GM21529 (cell line): ENCODE results near the gene SPATA31D3.
"Not testable (repeated sequence)": the region's sequence is repeated elsewhere in the genome, so short reads cannot be mapped to it uniquely, and the experiment has no call there.

ENCODE experiments used
- ATAC-seq: cut with Tn5 transposase; IDR thresholded peaks from one replicate; pipeline ENCODE4 v1.9.1; 2021; ENCODE audit not compliant: unreplicated experiment

Gene SPATA31D3

DNA sequence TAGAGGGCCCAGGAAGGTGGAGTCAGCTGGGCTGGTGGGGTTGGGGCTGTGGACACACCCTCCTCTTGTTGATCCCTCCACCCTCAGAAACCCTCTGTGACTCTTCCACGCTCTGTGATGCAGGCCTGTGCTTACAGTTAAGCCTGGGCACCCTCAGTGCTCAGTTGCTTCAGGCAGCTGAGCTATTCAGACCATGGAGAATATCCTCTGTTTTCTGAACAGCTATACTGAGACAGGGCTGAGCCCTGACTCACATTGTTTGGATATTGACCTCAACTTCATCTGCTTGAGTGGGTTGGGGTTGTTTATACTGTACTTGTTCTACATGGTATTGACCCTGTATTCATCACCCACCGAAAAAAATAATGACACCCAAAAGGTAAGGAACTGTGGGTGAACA is at the start of gene SPATA31D3:
SPATA31D3 (plus strand) TSS at position 108 of the 400 bp plus-strand sequence; CDS start at position 194, 86 bp downstream.
- ATAC-seq: not testable (repeated sequence)

DNA sequence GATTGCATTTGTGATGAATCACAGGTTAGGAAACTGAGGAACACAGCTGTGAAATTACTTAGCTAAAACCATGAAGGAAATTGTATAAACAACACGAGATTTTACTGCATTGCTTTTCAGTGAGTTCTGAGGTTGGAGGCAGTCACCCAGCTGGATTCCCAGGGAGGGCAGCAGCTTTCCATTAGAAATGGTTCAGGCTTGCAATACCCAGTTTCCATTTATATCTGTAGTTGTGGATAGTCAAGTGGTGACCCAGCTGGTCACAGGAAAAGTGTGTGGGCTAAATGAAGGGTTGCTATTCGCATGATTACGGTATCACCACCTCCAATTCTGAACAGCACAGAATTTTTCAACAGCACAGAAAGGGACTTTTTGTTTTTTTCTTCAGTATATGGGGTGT is 49.4 kb upstream of the SPATA31D3 start:
- ATAC-seq: no peak

DNA sequence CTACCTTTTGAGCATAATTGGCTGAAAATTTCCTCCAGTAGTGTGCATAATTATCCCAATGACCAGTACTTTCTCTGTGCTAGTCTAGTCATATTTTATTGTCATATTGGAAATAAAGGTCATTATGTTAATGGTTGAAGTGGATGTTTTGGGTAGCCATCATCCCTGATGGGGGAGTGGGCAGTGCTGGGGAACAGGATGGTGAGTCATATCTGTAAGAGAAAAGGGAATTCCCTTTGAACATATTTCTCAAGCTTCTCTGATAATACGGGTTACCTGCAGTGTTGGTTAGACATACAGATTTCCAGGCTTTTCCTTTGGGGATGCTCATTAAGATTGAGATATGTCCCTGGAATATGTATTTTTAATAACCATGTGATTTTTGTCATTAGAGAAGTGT is 48.4 kb upstream of the SPATA31D3 start:
- ATAC-seq: no peak

DNA sequence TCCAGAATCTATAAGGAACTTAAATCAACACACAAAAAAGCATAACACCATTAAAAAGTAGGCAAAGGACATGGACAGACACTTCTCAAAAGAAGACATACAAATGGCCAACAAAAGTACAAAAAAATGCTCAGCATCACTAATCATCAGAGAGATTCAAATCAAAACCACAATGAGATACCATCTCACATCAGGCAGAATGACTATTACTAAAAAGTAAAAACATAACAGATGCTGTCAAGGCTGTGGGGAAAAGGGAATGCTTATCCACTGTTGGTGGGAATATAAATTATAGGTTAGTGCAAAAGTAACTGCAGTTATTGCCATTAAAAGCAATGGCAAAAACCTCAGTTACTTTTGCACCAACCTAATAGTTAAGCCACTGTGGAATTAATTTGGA is 47.2 kb upstream of the SPATA31D3 start:
- no peak for ATAC-seq

DNA sequence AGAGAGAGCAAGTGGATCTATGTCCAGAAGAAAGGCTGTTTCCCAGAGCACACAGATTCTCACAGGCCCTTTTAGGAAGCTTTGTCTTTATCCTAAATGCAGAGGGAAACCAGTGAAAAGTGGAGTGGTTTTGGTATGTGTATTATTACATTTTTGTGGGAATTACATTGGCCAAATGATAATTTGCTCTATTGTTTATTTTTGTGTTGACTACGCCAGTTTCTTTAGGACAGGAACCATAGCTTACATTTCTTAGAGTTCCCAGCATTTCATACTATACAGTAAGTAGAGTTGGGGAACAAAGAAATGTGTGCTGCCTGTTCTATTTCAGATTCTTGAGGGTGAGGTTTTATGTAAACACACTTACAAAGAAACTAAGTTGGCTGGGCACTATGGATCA is 44.4 kb upstream of the SPATA31D3 start:
- ATAC-seq: no peak

DNA sequence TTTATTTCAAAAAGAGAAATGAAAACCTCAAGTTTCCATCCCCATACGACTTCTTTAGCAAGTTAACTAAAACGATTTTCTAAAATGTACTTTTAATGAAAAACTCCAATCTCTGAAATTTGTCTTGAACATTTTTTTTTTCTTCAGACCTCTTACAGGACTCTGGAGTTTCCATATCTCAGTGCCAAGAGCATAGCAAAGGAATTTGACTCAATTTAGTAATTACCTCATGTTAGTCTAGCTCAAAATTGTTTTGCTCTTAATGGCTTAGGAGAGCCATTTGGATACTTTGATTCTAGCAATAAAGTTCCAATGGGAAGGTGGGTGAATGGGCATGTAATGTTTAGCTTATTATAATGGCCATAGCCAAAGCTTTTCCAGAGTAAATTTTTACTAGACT is 41.1 kb upstream of the SPATA31D3 start:
- no peak for ATAC-seq

DNA sequence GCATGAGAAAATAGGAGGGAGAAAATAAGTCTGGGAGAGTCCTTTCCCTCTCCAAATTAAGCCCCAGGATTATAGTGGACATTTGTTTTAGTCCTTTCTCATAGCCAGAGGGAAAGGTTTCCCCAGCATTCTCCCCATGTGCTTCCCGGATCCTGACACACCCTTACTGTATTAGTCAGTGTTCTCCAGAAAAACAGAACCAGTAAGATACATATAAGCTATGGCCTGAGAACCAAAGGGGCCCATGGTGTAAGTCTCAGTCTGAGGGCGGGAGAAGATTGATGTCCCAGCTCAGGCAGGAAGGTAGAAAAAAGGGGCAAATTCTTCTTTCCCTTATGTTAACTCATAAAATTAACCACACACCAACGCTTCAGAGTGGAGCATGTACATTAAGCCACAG is 40.7 kb upstream of the SPATA31D3 start:
- no peak for ATAC-seq

DNA sequence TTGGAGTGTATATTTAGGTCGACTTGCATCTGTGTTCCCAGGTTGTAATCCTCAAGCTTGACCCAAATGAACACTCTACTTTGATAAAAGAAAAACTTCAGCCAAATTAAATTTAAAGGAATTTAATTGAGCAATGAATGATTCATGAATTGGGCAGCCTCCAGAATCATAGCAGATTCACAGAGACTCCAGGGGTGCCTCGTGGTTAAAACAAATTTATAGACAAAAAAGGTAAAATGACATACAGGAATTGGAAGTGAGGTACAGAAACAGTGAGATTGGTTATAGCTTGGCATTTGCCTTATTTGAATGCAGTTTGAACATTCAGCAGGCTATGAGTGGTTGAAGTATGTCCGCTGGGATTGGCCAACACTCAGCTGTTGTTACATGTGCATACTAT is 36.6 kb upstream of the SPATA31D3 start:
- no peak for ATAC-seq

DNA sequence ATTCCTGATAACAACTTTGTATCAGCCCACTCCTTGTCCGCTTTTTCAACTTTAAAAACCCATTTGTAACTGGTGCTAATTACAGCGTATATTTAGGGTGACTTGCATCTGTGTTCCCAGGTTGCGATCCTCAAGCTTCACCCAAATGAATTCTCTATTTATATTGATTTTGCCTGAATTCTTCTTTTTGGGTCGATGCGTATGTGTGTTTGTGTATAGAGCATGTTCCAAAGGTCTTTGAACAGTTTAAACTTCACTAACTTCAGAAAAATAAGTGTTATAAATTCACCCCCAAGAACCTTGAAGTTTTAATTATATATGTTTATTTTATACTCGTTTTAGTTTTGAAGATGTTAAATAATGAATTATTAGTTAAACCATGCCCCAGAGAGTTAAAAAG is 31.2 kb upstream of the SPATA31D3 start:
- no peak for ATAC-seq

DNA sequence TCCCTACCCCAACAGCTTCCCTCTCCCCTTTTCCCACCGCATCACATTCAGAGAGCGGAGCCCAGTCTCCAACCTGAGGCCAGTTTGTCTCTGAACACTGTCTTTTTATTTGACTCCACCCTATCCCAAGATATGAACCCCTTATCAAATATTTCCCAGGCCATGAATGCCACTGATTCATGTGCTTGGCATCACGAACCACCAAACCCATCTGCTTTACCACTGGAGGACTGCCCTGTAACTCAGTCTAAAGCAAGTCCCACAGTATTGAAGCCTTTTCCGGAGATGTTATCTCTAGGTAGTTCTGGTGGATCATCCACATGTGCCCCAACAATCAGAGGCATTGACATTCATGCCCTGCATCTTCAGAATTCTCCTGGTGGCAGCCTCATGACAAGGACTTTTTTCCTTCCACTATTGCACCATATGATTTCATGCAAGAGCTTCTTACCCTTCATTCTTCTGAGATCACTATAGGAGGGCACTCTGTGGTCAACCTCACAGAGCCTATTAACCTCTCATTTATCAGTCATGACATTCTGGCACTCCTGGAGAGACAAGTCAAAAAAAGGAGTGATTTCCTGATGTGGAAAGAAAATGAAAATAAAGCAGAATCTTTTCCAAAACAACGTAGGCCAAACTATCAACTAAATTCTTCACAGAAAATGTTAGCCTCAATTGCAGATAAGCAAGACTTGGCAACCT is 27.3 kb upstream of the SPATA31D3 start:
- no peak for ATAC-seq

DNA sequence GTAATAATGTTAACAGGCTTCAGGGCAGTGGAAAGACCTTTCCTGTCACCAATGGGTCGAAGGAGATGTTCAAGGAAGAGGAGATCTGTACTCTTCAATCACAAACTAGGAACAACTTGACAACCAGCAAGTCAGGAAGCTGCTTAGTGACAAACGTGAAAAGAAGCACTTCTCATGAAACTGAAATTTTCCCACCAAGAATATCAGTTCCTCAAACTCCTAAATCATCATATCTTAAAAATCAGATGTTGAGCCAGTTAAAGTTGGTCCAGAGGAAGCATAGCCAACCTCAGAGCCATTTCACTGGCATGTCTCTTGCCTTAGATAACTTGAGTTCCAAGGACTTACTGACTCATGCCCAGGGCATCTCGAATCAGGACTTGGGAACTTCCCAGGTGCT is 24.8 kb upstream of the SPATA31D3 start:
- ATAC-seq: not testable (repeated sequence)

DNA sequence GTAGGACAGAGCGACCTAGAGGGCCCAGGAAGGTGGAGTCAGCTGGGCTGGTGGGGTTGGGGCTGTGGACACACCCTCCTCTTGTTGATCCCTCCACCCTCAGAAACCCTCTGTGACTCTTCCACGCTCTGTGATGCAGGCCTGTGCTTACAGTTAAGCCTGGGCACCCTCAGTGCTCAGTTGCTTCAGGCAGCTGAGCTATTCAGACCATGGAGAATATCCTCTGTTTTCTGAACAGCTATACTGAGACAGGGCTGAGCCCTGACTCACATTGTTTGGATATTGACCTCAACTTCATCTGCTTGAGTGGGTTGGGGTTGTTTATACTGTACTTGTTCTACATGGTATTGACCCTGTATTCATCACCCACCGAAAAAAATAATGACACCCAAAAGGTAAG is 15.0 kb upstream of the SPATA31D3 start, which contains the start of gene SPATA31D4:
SPATA31D4 (plus strand) TSS at position 124 of the 400 bp plus-strand sequence; CDS start at position 210, 86 bp downstream.
- not testable (repeated sequence) for ATAC-seq

DNA sequence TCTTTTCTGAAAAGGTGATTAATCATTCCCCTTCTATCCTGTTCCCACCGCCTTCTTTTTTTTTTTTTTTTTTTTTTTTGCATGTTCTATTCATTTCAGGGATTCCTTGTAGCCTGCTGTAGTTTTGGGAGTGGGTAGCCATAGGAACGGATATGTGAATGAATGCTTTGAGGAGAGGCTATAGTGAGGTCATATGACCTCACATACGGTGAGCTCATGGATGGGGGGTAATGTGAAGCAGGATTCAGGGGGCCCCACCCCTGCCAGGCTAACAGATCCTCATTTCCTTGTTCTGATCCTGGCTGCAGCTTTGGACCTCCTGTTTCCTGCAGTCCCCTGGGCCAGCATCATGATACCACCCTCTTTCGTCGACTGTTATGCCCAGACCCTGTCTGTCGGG is 13.2 kb upstream of the SPATA31D3 start:
- ATAC-seq: not testable (repeated sequence)

DNA sequence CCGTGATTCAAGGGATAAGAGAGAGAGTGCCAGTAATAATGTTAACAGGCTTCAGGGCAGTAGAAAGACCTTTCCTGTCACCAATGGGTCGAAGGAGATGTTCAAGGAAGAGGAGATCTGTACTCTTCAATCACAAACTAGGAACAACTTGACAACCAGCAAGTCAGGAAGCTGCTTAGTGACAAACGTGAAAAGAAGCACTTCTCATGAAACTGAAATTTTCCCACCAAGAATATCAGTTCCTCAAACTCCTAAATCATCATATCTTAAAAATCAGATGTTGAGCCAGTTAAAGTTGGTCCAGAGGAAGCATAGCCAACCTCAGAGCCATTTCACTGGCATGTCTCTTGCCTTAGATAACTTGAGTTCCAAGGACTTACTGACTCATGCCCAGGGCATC is 9.8 kb upstream of the SPATA31D3 start:
- ATAC-seq: not testable (repeated sequence)

DNA sequence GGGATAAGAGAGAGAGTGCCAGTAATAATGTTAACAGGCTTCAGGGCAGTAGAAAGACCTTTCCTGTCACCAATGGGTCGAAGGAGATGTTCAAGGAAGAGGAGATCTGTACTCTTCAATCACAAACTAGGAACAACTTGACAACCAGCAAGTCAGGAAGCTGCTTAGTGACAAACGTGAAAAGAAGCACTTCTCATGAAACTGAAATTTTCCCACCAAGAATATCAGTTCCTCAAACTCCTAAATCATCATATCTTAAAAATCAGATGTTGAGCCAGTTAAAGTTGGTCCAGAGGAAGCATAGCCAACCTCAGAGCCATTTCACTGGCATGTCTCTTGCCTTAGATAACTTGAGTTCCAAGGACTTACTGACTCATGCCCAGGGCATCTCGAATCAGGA is 5.3 kb downstream of the SPATA31D3 start:
- not testable (repeated sequence) for ATAC-seq

DNA sequence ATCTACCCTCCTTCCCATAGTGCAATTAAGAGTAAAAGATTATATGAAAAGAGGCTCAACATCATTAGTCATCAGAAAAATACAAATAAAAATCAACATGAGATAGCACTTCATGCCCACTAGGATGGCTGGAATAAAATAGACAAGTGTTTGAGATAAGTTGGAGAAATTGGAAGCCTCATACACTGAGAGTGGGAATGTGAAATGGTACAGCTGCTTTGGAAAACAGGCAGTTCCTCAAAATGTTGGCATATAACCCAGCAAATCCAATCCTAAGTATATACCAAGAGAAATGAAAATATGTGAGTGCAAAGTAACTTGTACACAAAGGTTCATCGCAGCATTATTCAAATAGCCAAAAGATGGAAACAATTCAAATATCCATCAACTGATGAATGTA is 9.8 kb downstream of the SPATA31D3 start:
- no peak for ATAC-seq

DNA sequence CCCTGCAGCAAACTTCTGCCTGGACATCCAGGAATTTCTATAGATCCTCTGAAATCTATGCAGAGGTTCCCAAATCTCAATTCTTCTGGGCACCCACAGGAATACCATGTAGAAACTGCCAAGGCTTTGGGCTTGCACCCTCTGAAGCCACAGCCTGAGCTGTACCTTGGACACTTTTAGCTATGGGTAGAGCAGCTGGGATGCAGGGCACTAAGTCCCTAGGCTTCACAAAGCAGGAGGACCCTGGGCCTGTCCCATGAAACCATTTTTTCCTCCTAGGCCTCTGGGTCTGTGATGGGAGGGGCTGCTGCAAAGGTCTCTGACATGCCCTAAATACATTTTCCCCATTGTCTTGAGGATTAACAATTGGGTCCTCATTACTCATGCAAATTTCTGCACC is 12.3 kb downstream of the SPATA31D3 start:
- no peak for ATAC-seq

DNA sequence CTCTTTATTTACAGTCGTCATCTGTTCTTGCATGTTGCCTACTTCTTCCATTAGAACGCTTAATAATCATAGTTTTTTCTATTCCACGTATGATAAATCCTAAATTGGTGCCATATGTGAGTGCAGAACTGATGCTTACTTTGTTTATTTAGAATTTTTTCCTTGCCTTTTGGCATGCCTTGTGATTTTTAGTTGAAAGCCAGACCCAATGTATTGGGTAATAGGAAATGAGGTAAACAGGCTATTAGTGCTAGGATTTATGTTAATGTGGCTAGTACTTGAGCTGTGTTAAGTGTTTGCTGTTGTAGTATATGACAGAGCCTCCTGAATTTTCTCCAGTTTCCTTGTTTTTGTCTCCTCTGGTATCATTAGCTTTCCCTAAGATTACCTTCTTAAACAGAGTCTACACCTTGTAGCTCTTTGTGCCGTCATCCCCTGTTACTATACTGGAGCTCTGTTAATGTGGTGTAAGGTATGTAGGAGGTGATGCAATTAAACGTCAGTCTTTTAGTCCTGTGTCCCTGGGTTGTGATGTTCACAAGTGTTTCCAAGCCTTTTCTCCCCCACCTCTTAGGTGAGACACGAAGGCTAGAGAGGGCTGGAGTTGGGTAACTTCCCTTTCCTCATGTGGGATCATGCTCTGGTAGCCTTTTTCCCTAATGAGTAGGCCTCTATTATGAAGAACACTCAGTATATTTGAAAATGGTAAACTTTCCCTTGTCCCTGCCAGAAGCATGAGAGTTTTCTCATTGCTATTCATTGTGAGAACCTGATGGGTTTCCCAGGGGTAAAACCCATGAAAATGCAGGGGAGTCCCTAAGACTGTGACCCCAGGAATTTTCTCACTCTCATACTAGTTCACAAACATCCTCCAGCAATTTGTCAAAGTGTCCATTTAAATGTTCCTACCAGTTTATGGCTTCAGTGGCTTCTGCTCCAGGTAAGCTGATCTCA is 21.2 kb downstream of the SPATA31D3 start:
- no peak for ATAC-seq

DNA sequence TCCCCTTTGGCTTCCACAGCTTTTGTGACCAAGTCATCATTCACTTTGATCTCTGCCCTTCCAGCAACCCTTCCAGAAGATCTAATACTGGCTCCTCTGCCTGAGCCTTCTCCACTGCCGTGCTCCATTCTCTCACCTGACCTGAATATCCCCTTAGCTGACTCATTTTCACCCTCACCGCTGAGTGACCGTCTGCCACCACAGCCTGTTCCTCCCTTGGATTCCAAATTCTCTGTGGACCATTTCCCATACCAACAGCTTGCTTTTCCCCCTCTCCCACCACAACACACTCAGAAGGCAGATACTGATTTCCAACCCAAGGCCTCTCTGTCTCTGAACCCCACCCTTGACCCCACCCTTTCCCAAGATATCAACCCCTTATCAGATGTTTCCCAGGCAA is 24.7 kb downstream of the SPATA31D3 start:
- ATAC-seq: no peak

DNA sequence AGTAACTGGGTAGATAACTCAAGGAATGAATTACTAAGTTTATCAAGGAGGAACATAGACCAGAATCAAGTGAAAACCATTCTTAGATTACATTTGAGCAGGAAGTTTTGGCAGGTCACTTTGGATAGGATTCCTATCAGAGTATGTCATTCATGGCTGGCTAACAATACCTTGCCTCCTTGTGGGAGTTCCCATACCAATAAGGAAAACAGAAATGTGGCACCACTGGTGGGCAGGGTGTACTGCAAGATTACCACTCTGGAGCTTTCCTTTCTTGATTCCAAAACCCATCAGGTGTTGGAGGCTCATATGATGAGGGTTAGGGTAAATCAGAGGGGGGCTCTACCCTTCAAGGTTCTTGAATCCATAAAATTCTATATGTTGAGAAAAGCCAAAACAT is 26.7 kb downstream of the SPATA31D3 start:
- ATAC-seq: no peak

DNA sequence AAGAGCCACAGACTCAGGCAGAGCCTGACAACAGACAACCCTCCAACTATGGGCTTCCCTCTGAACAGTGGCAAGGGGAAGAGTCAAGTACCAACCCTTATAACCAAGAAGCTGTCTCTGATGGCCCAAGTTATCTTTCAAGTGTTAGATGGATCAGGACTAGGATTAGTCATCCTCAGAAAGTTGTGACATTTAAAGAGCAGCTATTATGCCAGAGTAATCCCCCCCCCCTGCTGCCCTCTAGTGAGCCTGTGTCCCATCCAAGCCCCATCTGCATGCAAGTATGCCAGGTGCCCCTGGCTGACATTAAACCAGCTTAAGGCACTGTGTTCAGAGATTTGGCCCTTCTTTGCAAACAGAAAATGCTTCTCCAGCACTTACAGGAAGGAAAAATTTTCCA is 28.4 kb downstream of the SPATA31D3 start:
- no peak for ATAC-seq

DNA sequence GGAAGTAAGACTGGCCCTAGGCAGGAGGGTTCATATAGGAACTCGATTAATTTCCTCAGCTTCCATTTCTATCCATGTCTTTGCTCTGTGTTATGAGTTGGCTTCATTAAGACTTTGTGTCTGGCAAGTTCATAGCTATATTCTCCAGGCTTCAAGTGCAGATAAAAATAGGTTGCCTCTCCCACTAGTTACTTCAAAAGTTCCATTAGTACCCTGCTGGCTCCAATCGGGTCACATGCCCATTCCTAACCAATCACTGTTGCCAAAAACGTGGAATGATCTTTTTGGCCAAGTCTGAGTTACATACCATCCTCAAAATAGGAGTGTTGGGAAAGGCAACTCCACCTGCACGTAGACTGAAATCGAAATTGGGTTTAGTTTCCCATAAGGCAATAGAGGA is 31.5 kb downstream of the SPATA31D3 start:
- ATAC-seq: no peak
